ENCODE measurements around the gene C20orf204. TPM values are rescaled to one million over a fixed set of nuclear protein-coding genes. Genes with fewer than 3 reads are reported as not detected.

Gene C20orf204
- polyA plus RNA-seq, 2 donors = 0.38 to 0.67 TPM

- H3K4me3 ChIP-seq (ENCODE audit: low read depth in 1 of 2, low read length in 2 of 2) = no peak overlapping the region
Observed at GRCh38 chr20:64069614-64070243, 33.7 kb downstream of the C20orf204 start.

DNA sequence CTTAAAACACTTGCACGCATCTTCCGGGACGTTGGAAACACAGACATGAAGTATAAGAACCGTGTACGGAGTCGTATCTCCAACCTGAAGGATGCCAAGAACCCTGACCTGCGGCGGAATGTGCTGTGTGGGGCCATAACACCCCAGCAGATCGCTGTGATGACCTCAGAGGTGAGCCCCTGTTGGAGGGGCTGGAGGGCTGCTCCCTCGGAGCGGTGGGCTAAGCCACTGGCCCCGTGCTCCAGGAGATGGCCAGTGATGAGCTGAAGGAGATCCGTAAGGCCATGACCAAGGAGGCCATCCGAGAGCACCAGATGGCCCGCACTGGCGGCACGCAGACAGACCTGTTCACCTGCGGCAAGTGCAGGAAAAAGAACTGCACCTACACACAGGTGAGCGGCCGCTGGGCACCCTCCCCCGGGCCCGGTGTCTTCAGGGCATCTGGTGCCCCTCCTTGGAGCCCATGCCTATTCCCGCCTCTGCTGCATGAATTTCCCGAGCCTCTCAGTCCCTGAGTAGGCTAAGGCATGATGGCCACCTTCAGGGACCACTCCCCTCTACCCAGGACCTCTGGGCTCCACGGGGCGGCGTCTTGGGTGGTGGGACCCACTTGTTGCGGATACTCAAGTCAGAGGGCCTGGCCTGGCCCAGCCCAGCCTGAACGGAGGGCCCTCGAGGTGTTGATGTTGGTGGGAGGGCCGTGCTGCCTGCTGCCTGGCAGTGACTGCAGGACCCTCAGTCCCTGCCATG is 34.4 kb downstream of the C20orf204 start:
- H3K27ac ChIP-seq (ENCODE audit: low read depth in 2 of 2, low read length in 1 of 2) = no peak overlapping the region
- peaks cover 0 to 7% of the 10 kb centered on the region in 2 donors for H3K4me1 ChIP-seq (ENCODE audit: control insufficient read depth in 2 of 2, insufficient read depth in 2 of 2, low read length in 1 of 2)
- no peaks in the 10 kb centered on the region for H3K27me3 ChIP-seq (ENCODE audit: control insufficient read depth in 1 of 2, insufficient read depth in 2 of 2, low read length in 2 of 2)
- peaks cover 0 to 6% of the 10 kb centered on the region in 2 donors for H3K9me3 ChIP-seq (ENCODE audit: control insufficient read depth in 2 of 2, insufficient read depth in 1 of 2, low read depth in 1 of 2, low read length in 1 of 2)
- H3K4me3 ChIP-seq (ENCODE audit: low read depth in 1 of 2, low read length in 2 of 2) = no peak overlapping the region
- WGBS, 2 donors = 91 to 94% methylated on average over 31 of the region's 31 CpGs
- peaks cover 2 to 25% of the 10 kb centered on the region in 2 donors for H3K36me3 ChIP-seq (ENCODE audit: control insufficient read depth in 2 of 2, insufficient read depth in 2 of 2, low read length in 1 of 2)

More at GRCh38 chr20:64069614-64070243, 33.7 kb downstream of the C20orf204 start:
- WGBS, 2 donors = 70 to 71% methylated on average over 14 of the region's 14 CpGs
- Histone ChIP-seq H3K4me1 (ENCODE audit: control insufficient read depth in 2 of 2, insufficient read depth in 2 of 2, low read length in 1 of 2) (peaks cover 0 to 7% of the 10 kb centered on the region in 2 donors), H3K27ac (ENCODE audit: low read depth in 2 of 2, low read length in 1 of 2) (no peak overlapping the region), H3K36me3 (ENCODE audit: control insufficient read depth in 2 of 2, insufficient read depth in 2 of 2, low read length in 1 of 2) (peaks cover 2 to 18% of the 10 kb centered on the region in 2 donors), H3K27me3 (ENCODE audit: control insufficient read depth in 1 of 2, insufficient read depth in 2 of 2, low read length in 2 of 2) (no peaks in the 10 kb centered on the region), H3K9me3 (ENCODE audit: control insufficient read depth in 2 of 2, insufficient read depth in 1 of 2, low read depth in 1 of 2, low read length in 1 of 2) (peaks cover 0 to 6% of the 10 kb centered on the region in 2 donors)

- Histone ChIP-seq H3K27ac (ENCODE audit: low read depth in 2 of 2, low read length in 1 of 2) (no peak overlapping the region), H3K36me3 (ENCODE audit: control insufficient read depth in 2 of 2, insufficient read depth in 2 of 2, low read length in 1 of 2) (peaks cover 2 to 29% of the 10 kb centered on the region in 2 donors), H3K4me3 (ENCODE audit: low read depth in 1 of 2, low read length in 2 of 2) (no peak overlapping the region), H3K4me1 (ENCODE audit: control insufficient read depth in 2 of 2, insufficient read depth in 2 of 2, low read length in 1 of 2) (peaks cover 2 to 7% of the 10 kb centered on the region in 2 donors), H3K27me3 (ENCODE audit: control insufficient read depth in 1 of 2, insufficient read depth in 2 of 2, low read length in 2 of 2) (no peaks in the 10 kb centered on the region), H3K9me3 (ENCODE audit: control insufficient read depth in 2 of 2, insufficient read depth in 1 of 2, low read depth in 1 of 2, low read length in 1 of 2) (peaks cover 0 to 6% of the 10 kb centered on the region in 2 donors)
- 87 to 90% methylated on average over 30 of the region's 30 CpGs for WGBS, 2 donors
Observed at GRCh38 chr20:64071341-64072332, 35.7 kb downstream of the C20orf204 start.

DNA sequence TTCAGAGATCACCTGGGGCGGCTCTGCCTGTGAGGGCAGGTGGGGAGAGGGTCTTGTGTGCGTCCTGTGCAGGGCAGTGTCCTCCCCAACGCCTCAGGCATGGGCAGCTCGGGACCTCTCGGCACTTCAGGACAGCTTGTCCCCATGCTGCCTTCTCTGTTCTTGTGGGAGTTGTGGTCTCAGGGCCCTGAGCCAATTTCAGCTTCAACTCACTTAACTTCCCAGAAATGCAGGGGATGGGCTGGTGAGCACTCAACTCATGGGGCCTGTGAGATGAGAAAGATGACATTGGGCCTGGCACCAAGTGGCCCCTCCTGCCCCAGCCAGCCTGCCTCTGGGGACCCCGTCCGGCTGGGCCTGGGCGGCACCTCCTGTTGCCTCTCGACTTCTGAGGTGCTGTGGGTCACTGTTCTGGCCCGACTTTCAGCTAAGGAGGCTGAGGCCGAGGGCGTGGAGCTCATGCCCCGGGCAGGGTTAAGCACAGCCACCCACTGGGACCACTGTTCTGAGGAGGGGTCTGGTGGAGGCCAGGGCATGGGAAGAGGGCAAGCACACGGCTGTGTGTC is 36.6 kb downstream of the C20orf204 start:
- H3K27me3 ChIP-seq (ENCODE audit: control insufficient read depth in 1 of 2, insufficient read depth in 2 of 2, low read length in 2 of 2) = no peaks in the 10 kb centered on the region
- 86% methylated on average over 14 of the region's 14 CpGs for WGBS, 2 donors

DNA sequence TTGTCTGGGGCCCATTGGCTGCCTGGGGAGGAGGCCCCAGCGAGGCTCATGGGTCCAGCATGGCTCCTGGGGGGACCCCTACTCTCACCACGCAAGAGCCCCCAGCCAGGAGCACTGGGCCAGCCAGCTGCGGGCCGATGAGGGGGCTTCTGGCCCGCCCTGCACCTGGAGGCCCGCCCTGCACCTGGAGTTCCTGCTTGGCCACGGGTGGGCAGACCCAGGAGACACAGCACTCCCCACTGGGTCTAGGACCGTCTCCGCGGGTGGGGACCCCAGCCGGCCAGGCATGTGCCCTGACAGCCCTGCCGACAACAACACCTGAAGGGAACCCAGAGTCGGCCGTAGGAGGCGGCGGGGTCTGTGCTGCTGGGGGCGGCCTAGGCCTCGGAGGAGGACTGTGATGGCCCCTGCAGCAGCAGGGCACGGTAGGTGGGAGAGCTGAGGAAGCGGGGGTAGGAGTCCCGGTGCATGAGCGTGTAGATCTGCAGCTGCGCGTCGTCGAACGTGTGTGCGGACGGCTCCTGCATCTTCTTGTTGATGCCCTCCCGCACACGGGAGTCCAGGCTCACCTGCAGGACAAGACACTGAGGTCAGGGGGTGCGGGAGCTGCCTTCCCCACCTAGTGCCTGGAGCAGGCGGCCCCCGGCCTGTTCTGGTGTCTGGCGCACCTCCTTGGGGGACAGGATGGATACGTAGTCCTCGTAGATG is 37.6 kb downstream of the C20orf204 start:
- H3K4me1 ChIP-seq (ENCODE audit: control insufficient read depth in 2 of 2, insufficient read depth in 2 of 2, low read length in 1 of 2) = peaks cover 2 to 11% of the 10 kb centered on the region in 2 donors
- H3K27ac ChIP-seq (ENCODE audit: low read depth in 2 of 2, low read length in 1 of 2) = no peak overlapping the region
- H3K27me3 ChIP-seq (ENCODE audit: control insufficient read depth in 1 of 2, insufficient read depth in 2 of 2, low read length in 2 of 2) = no peaks in the 10 kb centered on the region
- no peak overlapping the region for H3K4me3 ChIP-seq (ENCODE audit: low read depth in 1 of 2, low read length in 2 of 2)
- 90 to 96% methylated on average over 37 of the region's 37 CpGs for WGBS, 2 donors
- H3K9me3 ChIP-seq (ENCODE audit: control insufficient read depth in 2 of 2, insufficient read depth in 1 of 2, low read depth in 1 of 2, low read length in 1 of 2) = peaks cover 0 to 6% of the 10 kb centered on the region in 2 donors
- peaks cover 2 to 29% of the 10 kb centered on the region in 2 donors for H3K36me3 ChIP-seq (ENCODE audit: control insufficient read depth in 2 of 2, insufficient read depth in 2 of 2, low read length in 1 of 2)

More for the DNA sequence above, 36.6 kb downstream of the C20orf204 start:
- peaks cover 0 to 6% of the 10 kb centered on the region in 2 donors for H3K9me3 ChIP-seq (ENCODE audit: control insufficient read depth in 2 of 2, insufficient read depth in 1 of 2, low read depth in 1 of 2, low read length in 1 of 2)
- peaks cover 2 to 7% of the 10 kb centered on the region in 2 donors for H3K4me1 ChIP-seq (ENCODE audit: control insufficient read depth in 2 of 2, insufficient read depth in 2 of 2, low read length in 1 of 2)
- H3K4me3 ChIP-seq (ENCODE audit: low read depth in 1 of 2, low read length in 2 of 2) = no peak overlapping the region
- no peak overlapping the region for H3K27ac ChIP-seq (ENCODE audit: low read depth in 2 of 2, low read length in 1 of 2)
- H3K36me3 ChIP-seq (ENCODE audit: control insufficient read depth in 2 of 2, insufficient read depth in 2 of 2, low read length in 1 of 2) = peaks cover 2 to 29% of the 10 kb centered on the region in 2 donors

DNA sequence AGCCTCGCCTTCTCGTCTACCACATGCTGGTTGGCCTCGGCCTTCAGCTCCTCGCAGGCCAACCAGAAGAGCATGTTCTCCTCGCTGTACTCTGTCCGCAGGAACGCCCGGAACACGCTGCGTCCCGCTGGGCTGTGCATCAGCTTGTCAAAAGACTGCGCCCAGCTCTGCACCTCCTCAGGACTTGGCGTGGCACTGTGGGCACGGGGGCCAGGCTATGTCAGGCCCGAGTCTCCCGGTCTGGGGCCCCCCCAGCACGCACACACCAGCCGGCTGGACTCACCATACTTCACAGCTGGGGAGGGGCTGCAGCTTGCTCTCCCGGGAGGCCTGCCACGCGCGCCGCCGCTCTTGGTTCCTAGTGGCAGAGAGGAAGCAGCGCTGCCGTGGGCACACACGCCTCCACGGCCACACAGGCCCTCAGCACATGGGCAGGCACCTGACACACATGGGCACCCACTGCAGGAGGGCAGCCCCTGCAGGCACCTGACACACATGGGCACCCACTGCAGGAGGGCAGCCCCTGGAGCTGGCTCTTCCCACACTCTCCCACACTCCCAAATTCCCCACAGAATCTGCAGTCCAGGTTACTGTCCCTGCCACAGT is 38.3 kb downstream of the C20orf204 start:
- Histone ChIP-seq H3K27ac (ENCODE audit: low read depth in 2 of 2, low read length in 1 of 2) (no peak overlapping the region), H3K27me3 (ENCODE audit: control insufficient read depth in 1 of 2, insufficient read depth in 2 of 2, low read length in 2 of 2) (no peaks in the 10 kb centered on the region), H3K9me3 (ENCODE audit: control insufficient read depth in 2 of 2, insufficient read depth in 1 of 2, low read depth in 1 of 2, low read length in 1 of 2) (peaks cover 0 to 6% of the 10 kb centered on the region in 2 donors), H3K4me3 (ENCODE audit: low read depth in 1 of 2, low read length in 2 of 2) (no peak overlapping the region), H3K4me1 (ENCODE audit: control insufficient read depth in 2 of 2, insufficient read depth in 2 of 2, low read length in 1 of 2) (peaks cover 5 to 17% of the 10 kb centered on the region in 2 donors), H3K36me3 (ENCODE audit: control insufficient read depth in 2 of 2, insufficient read depth in 2 of 2, low read length in 1 of 2) (peaks cover 2 to 29% of the 10 kb centered on the region in 2 donors)
- WGBS, 2 donors = 71 to 82% methylated on average over 28 of the region's 28 CpGs

GRCh38 chr20:64074963-64075362 is 39.0 kb downstream of the C20orf204 start:
- peaks cover 5 to 17% of the 10 kb centered on the region in 2 donors for H3K4me1 ChIP-seq (ENCODE audit: control insufficient read depth in 2 of 2, insufficient read depth in 2 of 2, low read length in 1 of 2)
- WGBS, 2 donors = 92 to 93% methylated on average over 8 of the region's 8 CpGs
- no peak overlapping the region for H3K4me3 ChIP-seq (ENCODE audit: low read depth in 1 of 2, low read length in 2 of 2)
- peaks cover 2 to 29% of the 10 kb centered on the region in 2 donors for H3K36me3 ChIP-seq (ENCODE audit: control insufficient read depth in 2 of 2, insufficient read depth in 2 of 2, low read length in 1 of 2)
- H3K27me3 ChIP-seq (ENCODE audit: control insufficient read depth in 1 of 2, insufficient read depth in 2 of 2, low read length in 2 of 2) = no peaks in the 10 kb centered on the region
- H3K9me3 ChIP-seq (ENCODE audit: control insufficient read depth in 2 of 2, insufficient read depth in 1 of 2, low read depth in 1 of 2, low read length in 1 of 2) = peaks cover 0 to 6% of the 10 kb centered on the region in 2 donors
- no peak overlapping the region for H3K27ac ChIP-seq (ENCODE audit: low read depth in 2 of 2, low read length in 1 of 2)

- Histone ChIP-seq H3K4me3 (ENCODE audit: low read depth in 1 of 2, low read length in 2 of 2) (no peak overlapping the region), H3K4me1 (ENCODE audit: control insufficient read depth in 2 of 2, insufficient read depth in 2 of 2, low read length in 1 of 2) (peaks cover 5 to 19% of the 10 kb centered on the region in 2 donors), H3K36me3 (ENCODE audit: control insufficient read depth in 2 of 2, insufficient read depth in 2 of 2, low read length in 1 of 2) (peaks cover 2 to 29% of the 10 kb centered on the region in 2 donors), H3K27me3 (ENCODE audit: control insufficient read depth in 1 of 2, insufficient read depth in 2 of 2, low read length in 2 of 2) (no peaks in the 10 kb centered on the region), H3K9me3 (ENCODE audit: control insufficient read depth in 2 of 2, insufficient read depth in 1 of 2, low read depth in 1 of 2, low read length in 1 of 2) (peaks cover 0 to 6% of the 10 kb centered on the region in 2 donors), H3K27ac (ENCODE audit: low read depth in 2 of 2, low read length in 1 of 2) (no peak overlapping the region)
- WGBS, 2 donors = 91 to 92% methylated on average over 12 of the region's 12 CpGs
Observed at GRCh38 chr20:64075556-64075955, 39.6 kb downstream of the C20orf204 start.
